Progenitor cell of endocrine pancreas (in vitro differentiated cells): ENCODE data around the gene MAST2. TPM values are rescaled to one million over a fixed set of nuclear protein-coding genes. Genes with fewer than 3 reads are reported as not detected.
"Not testable (repeated sequence)": the region's sequence is repeated elsewhere in the genome, so short reads cannot be mapped to it uniquely, and the experiment has no call there.

Source experiments
- DNase-seq: peaks from one replicate; pipeline ENCODE4 v3.0.0; 2021; ENCODE audit warnings: low spot score; ENCODE audit not compliant: unreplicated experiment
- H3K27ac Mint-ChIP-seq: 2 replicates; pipeline ENCODE4 v1.8.0; 2021; ENCODE audit warnings: mild to moderate bottlenecking, moderate library complexity, mixed read lengths
- H3K27me3 Mint-ChIP-seq: 2 replicates; pipeline ENCODE4 v1.8.0; 2021; ENCODE audit warnings: mixed read lengths
- H3K36me3 Mint-ChIP-seq: 2 replicates; pipeline ENCODE4 v1.8.0; 2022; ENCODE audit warnings: mixed read lengths; ENCODE audit not compliant: insufficient read depth
- H3K4me1 Mint-ChIP-seq: 2 replicates; pipeline ENCODE4 v1.8.0; 2021; ENCODE audit warnings: low read depth, mixed read lengths
- H3K4me3 Mint-ChIP-seq: 2 replicates; pipeline ENCODE4 v1.8.0; 2021; ENCODE audit warnings: low read depth, mild to moderate bottlenecking, moderate library complexity, mixed read lengths
- H3K9me3 Mint-ChIP-seq: 2 replicates; pipeline ENCODE4 v1.8.0; 2021; ENCODE audit warnings: low read depth, mixed read lengths
- CTCF ChIP-seq: fragments of 200-600 bp; sonication (generic); IDR thresholded peaks from one replicate; pipeline ENCODE4 v1.5.0; 2021; ENCODE audit warnings: antibody characterized with exemption, mild to moderate bottlenecking; ENCODE audit not compliant: unreplicated experiment
- total RNA-seq: library from RNA; stranded (reverse); gene quantifications from 2 replicates; pipeline ENCODE4 v1.2.1, GENCODE V29; 2021

Gene MAST2
- total RNA-seq, 1 donor from 2014 or later, result 47.8 TPM

GRCh38 chr1:45934947-45935346 lies 131.5 kb downstream of the MAST2 start:
- Mint-ChIP-seq H3K9me3 (peaks cover 3% of the 10 kb centered on the region), H3K4me3 (no peak overlapping the region), H3K36me3 (peaks cover 4% of the 10 kb centered on the region), H3K27me3 (no peaks in the 10 kb centered on the region), H3K27ac (no peak overlapping the region), H3K4me1 (no peaks in the 10 kb centered on the region)
- no peak for TF ChIP-seq CTCF
- DNase-seq, result no peak

- H3K27ac Mint-ChIP-seq, result no peak overlapping the region
- TF ChIP-seq CTCF, result no peak
- peaks cover 7% of the 10 kb centered on the region for H3K36me3 Mint-ChIP-seq
- H3K4me3 Mint-ChIP-seq, result no peak overlapping the region
- no peak for DNase-seq
- peaks cover 6% of the 10 kb centered on the region for H3K9me3 Mint-ChIP-seq
- no peaks in the 10 kb centered on the region for H3K27me3 Mint-ChIP-seq
- H3K4me1 Mint-ChIP-seq, result no peaks in the 10 kb centered on the region
Measured at GRCh38 chr1:45938029-45938428, 134.6 kb downstream of the MAST2 start.

GRCh38 chr1:45942411-45942810 lies 139.0 kb downstream of the MAST2 start:
- no peak for TF ChIP-seq CTCF
- Mint-ChIP-seq H3K4me1 (no peaks in the 10 kb centered on the region), H3K4me3 (no peak overlapping the region), H3K36me3 (peaks cover 5% of the 10 kb centered on the region), H3K9me3 (peaks cover 6% of the 10 kb centered on the region), H3K27ac (no peak overlapping the region), H3K27me3 (no peaks in the 10 kb centered on the region)
- no peak for DNase-seq

GRCh38 chr1:45943185-45943584 lies 139.8 kb downstream of the MAST2 start:
- no peak for DNase-seq
- H3K9me3 Mint-ChIP-seq, result peaks cover 11% of the 10 kb centered on the region
- H3K36me3 Mint-ChIP-seq, result peaks cover 8% of the 10 kb centered on the region

GRCh38 chr1:45945426-45945825 lies 142.0 kb downstream of the MAST2 start:
- Mint-ChIP-seq H3K4me1 (no peaks in the 10 kb centered on the region), H3K4me3 (no peak overlapping the region), H3K9me3 (peaks cover 11% of the 10 kb centered on the region), H3K36me3 (peaks cover 11% of the 10 kb centered on the region), H3K27ac (no peak overlapping the region), H3K27me3 (no peaks in the 10 kb centered on the region)
- no peak for TF ChIP-seq CTCF
- no peak for DNase-seq

More at GRCh38 chr1:45943185-45943584, 139.8 kb downstream of the MAST2 start:
- H3K4me1 Mint-ChIP-seq, result no peaks in the 10 kb centered on the region
- TF ChIP-seq CTCF, result no peak
- no peak overlapping the region for H3K4me3 Mint-ChIP-seq
- no peaks in the 10 kb centered on the region for H3K27me3 Mint-ChIP-seq
- H3K27ac Mint-ChIP-seq, result no peak overlapping the region

- peaks cover 12% of the 10 kb centered on the region for H3K4me1 Mint-ChIP-seq
- not testable (repeated sequence) for H3K9me3 Mint-ChIP-seq, H3K36me3 Mint-ChIP-seq, DNase-seq, H3K27me3 Mint-ChIP-seq, H3K27ac Mint-ChIP-seq, H3K4me3 Mint-ChIP-seq
Measured at GRCh38 chr1:45949462-45949861, 146.1 kb downstream of the MAST2 start.
